IPS DF 6.9 (cell line): ENCODE results near the gene COQ9.
A peak's percentile ranks its signal among the peaks of the same experiment; 100 is the strongest.

Source experiments
- DNase-seq: peaks from one replicate; pipeline ENCODE4 v3.0.0-alpha.2; 2013; ENCODE audit warnings: low read depth, low spot score
- H3K27ac ChIP-seq: one replicate; pipeline ENCODE4 v1.5.1; 2013; ENCODE audit warnings: low read length, control low read depth
- H3K27me3 ChIP-seq: 2 replicates; pipeline ENCODE4 v1.6.1; 2013; ENCODE audit warnings: mild to moderate bottlenecking, low read length; ENCODE audit not compliant: control insufficient read depth, insufficient read depth
- H3K36me3 ChIP-seq: 2 replicates; pipeline ENCODE4 v1.6.1; 2013; ENCODE audit warnings: low read length; ENCODE audit not compliant: control insufficient read depth, insufficient read depth
- H3K4me1 ChIP-seq: 2 replicates; pipeline ENCODE4 v1.6.1; 2013; ENCODE audit warnings: low read length; ENCODE audit not compliant: control insufficient read depth, insufficient read depth
- H3K4me3 ChIP-seq: 2 replicates; pipeline ENCODE4 v1.5.1; 2013; ENCODE audit warnings: mild to moderate bottlenecking, low read length
- H3K9me3 ChIP-seq: 2 replicates; pipeline ENCODE4 v1.6.1; 2013; ENCODE audit warnings: low read length, inconsistent platforms; ENCODE audit not compliant: control insufficient read depth, insufficient read depth
- WGBS: extraction: QIAGEN DNeasy Blood & Tissue Kit; methylation state at CpG from one replicate; pipeline ENCODE4 v1.1.7; 2013; ENCODE audit warnings: mixed read lengths, missing lambda C conversion rate; ENCODE audit not compliant: insufficient read length, insufficient coverage; 5-methylcytosine and 5-hydroxymethylcytosine counted together

COQ9 gene

DNA sequence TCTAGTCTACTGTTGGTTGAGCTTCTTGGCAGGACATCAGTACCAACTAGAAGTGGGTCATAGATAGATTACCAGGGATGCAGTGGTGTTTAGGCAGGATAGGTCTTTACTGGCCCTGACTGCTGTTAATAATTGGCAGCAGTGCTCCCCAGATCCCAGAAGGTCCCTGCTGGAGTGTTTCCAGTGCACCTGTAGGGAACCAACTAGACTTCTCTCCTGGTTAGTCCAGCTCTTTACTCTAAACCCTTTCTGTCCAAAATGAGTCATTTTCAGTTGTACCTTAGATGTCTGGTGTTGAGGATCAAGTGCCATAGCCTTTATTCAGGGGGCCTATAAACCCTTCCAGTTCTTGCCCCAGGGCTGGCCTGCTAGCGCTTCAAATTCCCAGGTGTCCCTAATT, 23.9 kb downstream of the COQ9 start:
- H3K27me3 ChIP-seq, result no peaks in the 10 kb centered on the region
- peaks cover 4% of the 10 kb centered on the region for H3K4me1 ChIP-seq
- H3K9me3 ChIP-seq, result no peaks in the 10 kb centered on the region
- no peak for DNase-seq
- no CpG with 5 or more reads among the region's 1 CpG for WGBS
- no peak overlapping the region for H3K27ac ChIP-seq
- H3K36me3 ChIP-seq, result peaks cover 35% of the 10 kb centered on the region
- H3K4me3 ChIP-seq, result no peak overlapping the region

- WGBS, result no CpG with 5 or more reads among the region's 10 CpGs
- no peaks in the 10 kb centered on the region for H3K27me3 ChIP-seq
- H3K4me1 ChIP-seq, result peaks cover 9% of the 10 kb centered on the region
- H3K27ac ChIP-seq, result no peak overlapping the region
- H3K4me3 ChIP-seq, result no peak overlapping the region
- DNase-seq, result no peak
- peaks cover 31% of the 10 kb centered on the region for H3K36me3 ChIP-seq
- no peaks in the 10 kb centered on the region for H3K9me3 ChIP-seq
These were observed 24.8 kb downstream of the COQ9 start for GRCh38 chr16:57471852-57472664.

- Histone ChIP-seq H3K36me3 (peaks cover 31% of the 10 kb centered on the region), H3K4me3 (no peak overlapping the region), H3K4me1 (peaks cover 10% of the 10 kb centered on the region), H3K27ac (no peak overlapping the region), H3K9me3 (no peaks in the 10 kb centered on the region), H3K27me3 (no peaks in the 10 kb centered on the region)
- no CpG with 5 or more reads among the region's 4 CpGs for WGBS
- DNase-seq, result no peak
These were observed 25.4 kb downstream of the COQ9 start for GRCh38 chr16:57472665-57473060.

- H3K36me3 ChIP-seq, result peaks cover 31% of the 10 kb centered on the region
These were observed 26.0 kb downstream of the COQ9 start for GRCh38 chr16:57473176-57473840.

GRCh38 chr16:57473906-57474305, 26.6 kb downstream of the COQ9 start:
- no CpG with 5 or more reads among the region's 8 CpGs for WGBS
- no peak for DNase-seq
- H3K36me3 ChIP-seq, result peaks cover 28% of the 10 kb centered on the region
- no peak overlapping the region for H3K27ac ChIP-seq
- H3K4me1 ChIP-seq, result peaks cover 15% of the 10 kb centered on the region
- H3K27me3 ChIP-seq, result no peaks in the 10 kb centered on the region
- no peak overlapping the region for H3K4me3 ChIP-seq
- H3K9me3 ChIP-seq, result no peaks in the 10 kb centered on the region

More at GRCh38 chr16:57473176-57473840, 26.0 kb downstream of the COQ9 start:
- no peak overlapping the region for H3K27ac ChIP-seq
- no peak overlapping the region for H3K4me3 ChIP-seq
- no CpG with 5 or more reads among the region's 14 CpGs for WGBS
- H3K4me1 ChIP-seq, result peaks cover 15% of the 10 kb centered on the region
- no peaks in the 10 kb centered on the region for H3K9me3 ChIP-seq
- DNase-seq, result no peak
- no peaks in the 10 kb centered on the region for H3K27me3 ChIP-seq

DNA sequence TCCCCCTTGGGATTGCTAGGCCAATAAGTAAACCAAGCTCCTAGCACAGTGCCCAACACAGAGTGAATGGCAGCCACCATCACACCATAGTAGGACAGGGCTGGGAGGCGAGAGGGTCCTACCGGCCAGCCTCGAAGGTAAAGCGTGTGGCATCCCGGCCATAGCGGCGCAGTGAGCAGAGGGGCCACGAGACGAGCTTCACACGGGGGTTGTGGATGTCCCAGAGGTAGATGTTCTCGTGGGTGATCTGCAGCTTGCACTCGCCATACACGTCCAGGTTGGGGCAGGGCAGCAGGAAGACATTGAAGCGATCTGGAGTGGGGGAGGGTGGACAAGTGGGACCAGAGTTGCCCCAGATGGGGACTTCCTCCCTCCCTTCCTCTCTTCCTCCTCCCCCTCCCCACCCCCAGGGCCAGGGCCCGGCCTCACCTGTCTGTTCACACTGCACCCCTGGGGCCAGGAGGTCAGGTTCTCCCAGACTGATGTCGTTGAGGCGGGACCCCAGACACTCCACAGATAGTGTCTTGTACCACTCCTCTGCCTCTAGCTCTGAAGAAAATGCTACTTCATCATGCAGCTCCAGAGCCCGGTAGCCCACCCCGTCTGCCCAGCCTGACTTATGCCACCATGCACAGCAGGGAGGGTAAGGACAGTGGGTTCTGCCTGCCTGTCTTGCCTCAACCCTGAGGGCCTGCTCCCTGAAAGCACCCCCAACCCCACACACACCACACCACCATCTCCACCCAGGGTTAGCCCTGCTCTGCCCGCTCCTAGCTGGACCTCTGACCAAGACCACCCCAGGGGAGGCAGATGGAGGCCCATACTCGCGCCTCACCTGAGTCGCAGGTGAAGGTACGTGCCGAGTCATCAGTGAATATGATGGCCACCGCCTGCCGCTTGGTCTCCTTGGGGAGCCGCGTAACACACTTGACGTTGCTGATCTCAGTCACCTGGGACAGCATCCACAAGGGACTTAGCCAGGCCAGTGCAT, 27.7 kb downstream of the COQ9 start:
- DNase-seq, result no peak
- peaks cover 18% of the 10 kb centered on the region for H3K36me3 ChIP-seq
- H3K4me1 ChIP-seq, result peaks cover 15% of the 10 kb centered on the region
- no peaks in the 10 kb centered on the region for H3K27me3 ChIP-seq
- no peaks in the 10 kb centered on the region for H3K9me3 ChIP-seq
- H3K27ac ChIP-seq, result no peak overlapping the region
- no CpG with 5 or more reads among the region's 30 CpGs for WGBS
- H3K4me3 ChIP-seq, result no peak overlapping the region

GRCh38 chr16:57475711-57476339, 28.5 kb downstream of the COQ9 start:
- Histone ChIP-seq H3K27ac (no peak overlapping the region), H3K4me3 (no peak overlapping the region), H3K4me1 (peaks cover 19% of the 10 kb centered on the region), H3K27me3 (no peaks in the 10 kb centered on the region), H3K9me3 (no peaks in the 10 kb centered on the region), H3K36me3 (peaks cover 10% of the 10 kb centered on the region; the same call in 1 of the 2 replicates)
- peak; percentile 76 for DNase-seq
- WGBS, result no CpG with 5 or more reads among the region's 12 CpGs

GRCh38 chr16:57476546-57477410, 29.5 kb downstream of the COQ9 start:
- no peak for DNase-seq

GRCh38 chr16:57477531-57478202, 30.4 kb downstream of the COQ9 start:
- no peak for DNase-seq
- Histone ChIP-seq H3K36me3 (0 out of 2 replicates have a peak, but pooled peaks cover 6% of the 10 kb centered on the region), H3K27ac (no peak overlapping the region), H3K27me3 (no peaks in the 10 kb centered on the region), H3K4me3 (no peak overlapping the region), H3K9me3 (no peaks in the 10 kb centered on the region), H3K4me1 (peaks cover 17% of the 10 kb centered on the region)
- WGBS, result no CpG with 5 or more reads among the region's 9 CpGs

More at GRCh38 chr16:57476546-57477410, 29.5 kb downstream of the COQ9 start:
- WGBS, result no CpG with 5 or more reads among the region's 6 CpGs
- 0 out of 2 replicates have a peak, but pooled peaks cover 6% of the 10 kb centered on the region for H3K36me3 ChIP-seq
- peaks cover 19% of the 10 kb centered on the region for H3K4me1 ChIP-seq
- no peaks in the 10 kb centered on the region for H3K27me3 ChIP-seq
- H3K9me3 ChIP-seq, result no peaks in the 10 kb centered on the region
- no peak overlapping the region for H3K4me3 ChIP-seq
- no peak overlapping the region for H3K27ac ChIP-seq
